RWPE2 (cell line): ENCODE measurements around the gene PLCXD3.
"Not testable (repeated sequence)": the region's sequence is repeated elsewhere in the genome, so short reads cannot be mapped to it uniquely, and the experiment has no call there.

Experiments
- ATAC-seq: fragments of 200-7000 bp; cut with Tn5 transposase; 3 replicates; pipeline ENCODE4 v1.9.1; 2021; ENCODE audit warnings: low read depth
- DNase-seq: peaks from one replicate; pipeline ENCODE4 v3.0.0-alpha.2; 2020; ENCODE audit warnings: low spot score
- H3K27ac ChIP-seq: fragments of 450-650 bp; 2 replicates; pipeline ENCODE4 v1.5.1; 2017; ENCODE audit warnings: mild to moderate bottlenecking; ENCODE audit not compliant: poor library complexity, severe bottlenecking
- H3K27me3 ChIP-seq: fragments of 250-450 bp; sonication (Bioruptor Pico); 2 replicates; pipeline ENCODE4 v1.5.1; 2021; ENCODE audit warnings: mild to moderate bottlenecking, moderate library complexity; ENCODE audit not compliant: insufficient read depth, poor library complexity, severe bottlenecking
- H3K36me3 ChIP-seq: fragments of 250-450 bp; sonication (Bioruptor Pico); 2 replicates; pipeline ENCODE4 v1.5.1; 2020; ENCODE audit warnings: low read depth, mild to moderate bottlenecking, moderate library complexity
- H3K4me1 ChIP-seq: fragments of 250-450 bp; sonication (Bioruptor Pico); 2 replicates; pipeline ENCODE4 v1.5.1; 2021; ENCODE audit warnings: mild to moderate bottlenecking, moderate library complexity; ENCODE audit not compliant: insufficient read depth, poor library complexity, severe bottlenecking
- H3K4me3 ChIP-seq: fragments of 250-450 bp; sonication (Bioruptor Pico); 2 replicates; pipeline ENCODE4 v1.5.1; 2021; ENCODE audit warnings: mild to moderate bottlenecking, moderate library complexity; ENCODE audit not compliant: severe bottlenecking
- H3K9me3 ChIP-seq: fragments of 250-450 bp; sonication (Bioruptor Pico); 2 replicates; pipeline ENCODE4 v1.5.1; 2021; ENCODE audit warnings: mild to moderate bottlenecking, moderate library complexity; ENCODE audit not compliant: severe bottlenecking
- TF ChIP-seq, protein P1 (sequence below): fragments of 450-650 bp; IDR thresholded peaks from one replicate; pipeline ENCODE4 v1.5.1; 2017; ENCODE audit warnings: mild to moderate bottlenecking, moderate library complexity; ENCODE audit not compliant: poor library complexity, severe bottlenecking

The PLCXD3 gene

DNA sequence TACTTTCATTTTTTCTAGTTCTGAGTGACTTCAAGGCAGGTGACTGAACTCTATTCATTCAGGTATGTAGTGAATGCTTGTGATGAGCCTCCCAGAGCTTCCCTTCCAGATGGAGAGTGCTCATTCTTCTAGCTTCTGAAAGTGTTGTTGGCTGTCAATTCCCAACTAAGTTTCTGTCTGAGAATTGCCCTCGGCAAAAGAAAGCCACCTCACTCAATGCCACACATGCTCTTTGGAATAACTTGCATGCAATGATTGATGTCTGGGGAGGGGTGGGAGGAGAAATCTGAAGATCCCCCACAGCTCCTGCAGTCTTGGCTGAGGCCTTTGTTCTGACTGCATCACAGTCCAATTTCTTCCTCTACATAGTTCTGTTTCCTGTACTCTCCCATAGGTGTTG lies 173.9 kb downstream of the PLCXD3 start:
- H3K36me3 ChIP-seq = no peaks in the 10 kb centered on the region
- peaks cover 7% of the 10 kb centered on the region for H3K27me3 ChIP-seq
- H3K27ac ChIP-seq = no peak overlapping the region
- no peaks in the 10 kb centered on the region for H3K4me1 ChIP-seq
- H3K9me3 ChIP-seq = no peaks in the 10 kb centered on the region
- H3K4me3 ChIP-seq = no peak overlapping the region
- no peak for DNase-seq
- no peak for ATAC-seq
- TF ChIP-seq, protein P1, sequence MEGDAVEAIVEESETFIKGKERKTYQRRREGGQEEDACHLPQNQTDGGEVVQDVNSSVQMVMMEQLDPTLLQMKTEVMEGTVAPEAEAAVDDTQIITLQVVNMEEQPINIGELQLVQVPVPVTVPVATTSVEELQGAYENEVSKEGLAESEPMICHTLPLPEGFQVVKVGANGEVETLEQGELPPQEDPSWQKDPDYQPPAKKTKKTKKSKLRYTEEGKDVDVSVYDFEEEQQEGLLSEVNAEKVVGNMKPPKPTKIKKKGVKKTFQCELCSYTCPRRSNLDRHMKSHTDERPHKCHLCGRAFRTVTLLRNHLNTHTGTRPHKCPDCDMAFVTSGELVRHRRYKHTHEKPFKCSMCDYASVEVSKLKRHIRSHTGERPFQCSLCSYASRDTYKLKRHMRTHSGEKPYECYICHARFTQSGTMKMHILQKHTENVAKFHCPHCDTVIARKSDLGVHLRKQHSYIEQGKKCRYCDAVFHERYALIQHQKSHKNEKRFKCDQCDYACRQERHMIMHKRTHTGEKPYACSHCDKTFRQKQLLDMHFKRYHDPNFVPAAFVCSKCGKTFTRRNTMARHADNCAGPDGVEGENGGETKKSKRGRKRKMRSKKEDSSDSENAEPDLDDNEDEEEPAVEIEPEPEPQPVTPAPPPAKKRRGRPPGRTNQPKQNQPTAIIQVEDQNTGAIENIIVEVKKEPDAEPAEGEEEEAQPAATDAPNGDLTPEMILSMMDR = no peak

DNA sequence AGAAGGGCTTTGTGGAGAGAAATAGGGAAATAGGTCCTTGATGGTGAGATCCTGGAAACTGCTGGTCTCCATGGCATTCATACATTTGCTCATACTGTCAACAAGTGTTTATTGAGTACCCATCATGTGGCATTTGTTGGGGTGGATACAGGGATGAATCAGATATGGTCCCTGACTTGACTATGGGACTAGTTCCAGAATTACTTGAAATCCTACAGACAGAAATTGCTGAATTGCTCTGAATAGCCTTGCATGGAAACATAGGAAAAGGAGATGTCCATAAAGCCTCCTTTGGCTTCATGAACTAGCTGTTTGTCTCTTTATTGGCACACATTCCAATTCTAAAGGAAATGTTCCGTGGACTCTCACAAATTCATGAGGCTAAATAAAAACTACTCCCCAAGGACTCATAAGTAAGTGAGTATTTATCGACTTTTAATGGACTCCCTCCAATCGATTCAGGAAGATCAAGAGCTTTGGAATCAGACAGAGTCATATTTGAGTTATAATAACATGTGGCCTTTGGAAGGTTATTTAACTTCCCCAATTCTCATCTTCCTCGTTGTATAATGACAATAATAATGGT lies 174.7 kb downstream of the PLCXD3 start:
- DNase-seq (no peak), ATAC-seq (no peak)
- no peaks in the 10 kb centered on the region for H3K36me3 ChIP-seq
- H3K27me3 ChIP-seq = peaks cover 7% of the 10 kb centered on the region
- TF ChIP-seq, protein P1 = no peak
- H3K9me3 ChIP-seq = no peaks in the 10 kb centered on the region
- H3K27ac ChIP-seq = no peak overlapping the region
- no peaks in the 10 kb centered on the region for H3K4me1 ChIP-seq
- no peak overlapping the region for H3K4me3 ChIP-seq

DNA sequence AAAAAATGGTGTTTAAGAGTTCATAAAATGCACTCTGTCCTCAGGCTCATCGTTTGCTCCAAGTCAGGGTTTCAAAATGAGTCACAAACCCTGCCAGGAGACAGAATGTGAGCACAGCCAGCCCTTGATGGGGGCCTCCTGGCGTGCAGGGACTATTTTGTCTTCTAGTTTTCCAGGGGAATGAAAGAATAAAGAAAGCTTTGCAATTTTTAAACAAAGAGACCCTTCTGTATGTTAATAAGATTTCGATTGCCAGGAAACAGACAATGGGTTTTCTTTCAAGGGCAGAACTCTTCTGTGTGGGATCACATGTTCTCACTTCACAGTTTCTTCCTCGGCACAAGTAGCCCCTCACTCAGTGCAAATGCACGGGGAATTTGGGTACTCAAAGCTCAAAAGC lies 175.6 kb downstream of the PLCXD3 start:
- H3K4me1 ChIP-seq = no peaks in the 10 kb centered on the region
- DNase-seq (no peak), ATAC-seq (no peak)
- peaks cover 7% of the 10 kb centered on the region for H3K27me3 ChIP-seq
- TF ChIP-seq, protein P1 = no peak
- H3K4me3 ChIP-seq = no peak overlapping the region
- no peaks in the 10 kb centered on the region for H3K36me3 ChIP-seq
- H3K27ac ChIP-seq = no peak overlapping the region
- H3K9me3 ChIP-seq = no peaks in the 10 kb centered on the region

DNA sequence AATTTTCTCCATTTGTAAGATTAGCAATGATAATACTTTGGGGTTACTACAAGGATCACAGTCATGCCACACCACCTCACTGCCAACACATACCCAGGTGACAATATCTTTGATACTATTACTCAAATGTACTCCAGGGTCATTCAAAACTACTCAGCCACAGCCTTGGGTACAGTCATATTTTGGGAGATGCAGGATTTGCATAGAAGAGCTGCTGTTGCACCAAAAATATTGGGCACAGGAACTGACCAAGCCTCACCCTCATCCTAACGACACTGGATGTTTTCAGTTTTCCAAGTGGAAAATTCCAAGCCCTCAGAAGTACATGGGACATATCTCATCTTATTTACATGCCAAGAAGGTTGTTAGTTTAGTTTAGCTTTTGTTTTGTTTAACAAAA lies 176.2 kb downstream of the PLCXD3 start:
- TF ChIP-seq, protein P1 = no peak
- H3K9me3 ChIP-seq = no peaks in the 10 kb centered on the region
- DNase-seq = no peak
- H3K4me3 ChIP-seq = no peak overlapping the region
- no peaks in the 10 kb centered on the region for H3K4me1 ChIP-seq
- no peaks in the 10 kb centered on the region for H3K36me3 ChIP-seq
- no peak for ATAC-seq
- no peak overlapping the region for H3K27ac ChIP-seq
- peaks cover 7% of the 10 kb centered on the region for H3K27me3 ChIP-seq

DNA sequence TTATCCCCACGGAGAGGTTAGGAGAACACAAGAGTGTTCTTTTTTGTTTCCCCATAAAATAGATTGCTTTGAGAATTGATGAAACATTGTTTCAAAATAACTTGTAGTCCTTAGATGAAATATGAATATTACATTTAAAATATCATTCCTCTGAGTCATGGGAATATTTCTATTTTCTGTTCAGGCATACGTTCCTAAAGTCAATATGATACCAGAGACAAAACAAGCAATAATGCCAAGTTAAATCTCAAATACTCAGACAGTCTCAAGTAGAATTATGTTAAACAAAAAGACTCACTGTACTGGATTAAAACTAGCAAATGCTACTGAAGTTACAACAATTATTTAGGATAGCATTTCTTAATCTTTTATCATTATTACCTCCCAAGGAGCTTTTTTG lies 185.3 kb downstream of the PLCXD3 start:
- no peaks in the 10 kb centered on the region for H3K9me3 ChIP-seq
- no peaks in the 10 kb centered on the region for H3K36me3 ChIP-seq
- H3K27ac ChIP-seq = no peak overlapping the region
- no peak overlapping the region for H3K4me3 ChIP-seq
- no peaks in the 10 kb centered on the region for H3K4me1 ChIP-seq
- no peak for ATAC-seq
- no peak for DNase-seq
- H3K27me3 ChIP-seq = no peaks in the 10 kb centered on the region
- TF ChIP-seq, protein P1 = no peak

DNA sequence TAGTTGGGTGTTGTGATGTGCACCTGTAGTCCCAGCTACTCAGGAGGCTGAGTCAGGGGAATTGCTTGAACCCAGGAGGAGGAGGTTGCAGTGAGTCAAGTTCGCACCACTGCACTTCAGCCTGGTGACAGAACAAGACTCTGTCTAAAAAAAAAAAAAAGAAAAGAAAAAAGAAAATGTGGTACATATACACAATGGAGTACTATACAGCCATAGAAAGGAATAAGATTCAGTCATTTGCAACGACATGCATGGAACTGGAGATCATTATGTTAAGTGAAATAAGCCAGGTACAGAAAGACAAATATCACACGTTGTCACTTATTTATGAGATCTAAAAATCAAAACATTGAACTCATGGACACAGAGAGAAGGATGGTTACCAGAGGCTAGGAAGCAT lies 187.6 kb downstream of the PLCXD3 start:
- H3K27ac ChIP-seq, DNase-seq, H3K4me1 ChIP-seq, H3K9me3 ChIP-seq, H3K36me3 ChIP-seq, ATAC-seq, H3K27me3 ChIP-seq, H3K4me3 ChIP-seq: not testable (repeated sequence)
